HG03025 (cell line): ENCODE data around the gene PBLD.

ENCODE experiments used
- ATAC-seq: cut with Tn5 transposase; IDR thresholded peaks from one replicate; pipeline ENCODE4 v1.9.1; 2021; ENCODE audit warnings: mild to moderate bottlenecking, moderate library complexity; ENCODE audit not compliant: unreplicated experiment, low FRiP score

Gene PBLD

DNA sequence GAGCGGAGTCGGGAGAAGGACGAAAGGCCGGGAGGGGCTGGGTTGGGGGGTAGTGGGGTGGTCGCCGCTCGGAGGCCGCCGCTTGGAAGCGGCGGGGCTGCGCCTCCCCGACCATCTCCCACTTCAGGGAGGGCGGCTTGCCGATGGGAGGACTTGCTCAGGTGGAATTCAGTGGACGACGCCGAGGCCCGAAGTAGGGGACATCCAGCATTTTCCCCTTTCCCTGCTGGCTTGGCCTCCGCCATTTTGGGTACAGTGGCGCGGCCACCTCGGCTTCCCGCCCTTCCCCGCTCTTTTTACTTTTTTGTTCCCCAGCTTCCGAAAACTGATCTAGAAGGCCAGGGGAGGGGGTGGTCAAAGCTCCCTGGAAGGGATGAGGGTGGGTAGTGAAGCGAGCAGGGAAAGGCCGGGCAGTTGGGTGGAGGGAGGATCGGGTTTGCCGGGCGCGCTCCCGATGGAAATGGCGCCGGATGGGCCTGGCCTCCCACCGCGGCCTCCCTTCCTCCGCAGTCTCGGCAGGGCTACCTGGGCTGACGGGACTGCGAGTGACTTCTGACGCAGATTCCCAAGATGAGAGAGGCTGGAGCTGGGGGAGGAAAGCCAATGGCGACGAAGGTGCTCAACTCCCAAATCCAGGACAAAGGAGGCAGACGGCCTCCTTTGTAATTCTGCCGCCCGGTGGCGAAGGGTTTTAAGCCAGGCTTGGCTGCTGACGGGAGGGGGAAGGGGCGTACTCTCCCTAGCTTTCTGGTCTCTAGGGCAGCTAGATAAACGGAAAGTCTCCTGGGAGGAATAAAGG lies at the start of gene PBLD:
PBLD (minus strand) TSS at position 670 of the 799 bp plus-strand sequence. CDS start 26,084 bp downstream, outside the sequence.
- ATAC-seq: peak; percentile 24

DNA sequence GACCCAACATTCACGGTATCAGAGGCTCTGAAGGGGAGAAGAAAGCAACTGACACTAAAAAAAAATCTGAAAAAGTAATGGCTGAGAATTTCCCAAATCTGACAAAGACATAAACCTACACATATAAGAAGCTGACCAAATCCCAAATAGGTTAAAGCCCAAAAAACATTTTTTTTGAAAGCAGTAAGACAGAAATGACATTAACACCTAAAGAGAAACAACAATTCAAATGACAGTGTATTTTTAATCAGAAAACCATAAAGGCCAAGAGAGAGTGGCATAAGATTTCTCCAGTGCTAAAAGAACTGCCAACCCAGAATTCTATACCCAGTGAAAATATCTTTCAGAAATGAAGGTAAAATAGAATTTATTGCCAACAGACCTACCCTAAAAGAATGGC lies 38.9 kb upstream of the PBLD start:
- ATAC-seq: no peak

DNA sequence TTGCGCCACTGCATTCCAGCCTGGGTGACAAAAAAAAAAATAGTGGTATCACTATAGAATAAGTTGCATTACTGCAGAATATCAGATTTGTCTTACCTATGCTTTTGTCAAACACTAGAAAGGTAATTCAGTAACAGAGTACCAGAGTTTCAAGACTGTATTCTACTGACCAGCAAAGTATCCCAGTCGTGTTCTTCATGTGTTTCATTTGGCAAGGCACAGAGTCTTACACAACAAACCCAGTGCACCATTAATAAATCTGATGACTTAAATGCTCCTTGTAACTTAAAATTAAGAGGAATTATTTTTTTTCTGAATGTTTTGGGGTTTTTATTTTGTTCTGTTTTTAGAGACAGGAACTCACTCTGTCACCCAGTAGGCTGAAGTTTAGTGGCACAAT lies 34.4 kb upstream of the PBLD start:
- no peak for ATAC-seq

DNA sequence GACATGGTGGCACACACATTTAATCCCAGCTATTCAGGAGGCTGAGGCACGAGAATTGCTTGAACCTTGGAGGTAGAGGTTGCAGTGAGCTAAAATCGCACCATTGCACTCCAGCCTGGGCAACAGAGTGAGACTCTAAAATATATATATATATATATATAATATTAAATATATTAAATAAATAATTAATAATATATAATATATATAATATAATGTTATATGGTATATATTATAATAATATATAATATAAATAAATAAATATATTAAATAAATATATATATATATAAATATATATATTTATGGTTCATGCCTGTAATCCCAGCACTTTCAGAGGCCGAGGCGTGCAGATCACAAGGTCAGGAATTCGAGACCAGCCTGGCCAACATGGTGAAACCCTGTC lies 33.9 kb upstream of the PBLD start:
- no peak for ATAC-seq

DNA sequence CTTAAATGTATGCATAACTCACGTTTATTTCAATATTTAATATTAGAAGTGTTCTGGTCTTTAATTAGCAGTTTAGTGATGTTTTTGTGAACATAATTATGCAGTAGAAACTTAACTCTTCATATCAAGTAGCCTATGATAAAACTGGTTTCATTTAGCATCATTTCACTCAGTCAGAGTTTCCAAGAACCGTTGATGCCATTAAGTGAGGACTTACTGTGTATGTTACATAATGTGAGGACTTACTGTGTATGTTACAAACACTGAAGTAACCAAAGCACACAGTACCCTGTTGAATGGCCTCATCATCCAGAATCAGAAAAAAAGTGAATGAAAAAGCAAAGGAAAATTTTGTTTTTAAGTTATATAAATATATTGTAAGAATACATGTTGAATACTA lies 32.9 kb upstream of the PBLD start:
- no peak for ATAC-seq

DNA sequence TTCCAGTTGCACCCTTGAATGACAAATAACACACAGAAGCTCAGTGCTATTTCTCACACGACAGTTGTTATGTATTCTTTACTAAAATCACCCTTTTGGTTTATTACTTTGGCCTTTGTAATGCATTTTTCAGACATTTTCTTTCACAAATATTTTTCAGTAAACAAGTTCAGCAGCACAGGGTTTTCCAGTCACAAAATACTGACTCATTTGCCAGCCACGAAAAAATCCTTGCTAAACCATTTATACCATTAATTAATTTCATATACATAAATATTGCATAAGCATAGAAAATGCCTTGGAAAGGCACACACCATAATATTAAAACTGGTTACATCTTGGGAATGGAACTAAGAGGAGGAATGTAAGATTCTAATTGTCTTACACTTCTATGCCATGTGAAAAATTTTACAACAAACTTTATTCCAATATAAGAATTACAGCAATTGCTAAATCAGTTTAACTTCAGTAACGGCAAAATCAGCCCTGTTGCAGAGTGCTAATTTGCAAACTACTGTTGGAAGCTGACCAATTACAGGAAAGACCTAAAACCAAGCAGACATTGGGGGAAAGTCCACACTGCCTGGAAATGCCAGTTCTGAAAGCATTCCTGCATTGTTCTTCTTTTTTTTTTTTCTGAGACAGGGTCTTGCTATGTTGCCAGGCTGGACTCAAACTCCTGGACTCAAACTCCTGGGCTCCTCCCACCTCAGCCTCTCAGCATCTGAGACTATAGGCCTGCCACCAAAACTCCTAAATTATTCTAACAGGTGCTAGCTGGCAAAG lies 31.6 kb upstream of the PBLD start:
- ATAC-seq: no peak

DNA sequence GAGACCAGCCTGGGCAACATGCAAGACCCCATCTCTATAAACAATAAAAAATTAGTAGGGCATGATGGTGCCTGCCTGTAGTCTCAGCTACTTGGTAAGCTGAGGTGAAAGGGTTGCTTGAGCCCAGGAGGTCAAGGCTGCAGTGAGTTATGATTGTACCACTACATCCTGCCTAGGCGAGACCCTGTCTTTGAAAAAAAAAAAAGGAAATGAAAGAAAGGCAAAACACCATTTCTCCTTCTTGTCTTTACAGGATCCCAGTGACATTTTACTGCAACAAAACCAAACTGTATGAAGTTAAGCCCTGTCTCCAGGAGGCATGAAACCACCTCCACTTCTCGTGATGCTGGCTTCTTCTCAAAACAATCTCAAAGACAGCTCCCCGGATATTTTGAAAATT lies 29.9 kb upstream of the PBLD start:
- no peak for ATAC-seq

DNA sequence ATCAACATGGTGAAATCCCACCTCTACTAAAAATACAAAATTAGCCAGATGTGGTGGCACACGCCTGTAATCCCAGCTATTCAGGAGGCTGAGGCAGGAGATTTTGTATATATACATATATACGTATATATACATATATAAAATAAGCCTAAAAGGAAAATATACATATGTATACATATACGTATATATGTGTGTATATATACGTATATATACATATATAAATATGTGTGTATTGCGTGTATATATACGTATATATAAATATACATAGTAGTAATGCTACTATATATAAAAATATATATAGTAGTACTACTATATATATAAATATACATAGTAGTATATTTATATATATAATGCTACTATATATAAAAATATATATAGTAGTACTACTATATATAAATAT lies 26.5 kb upstream of the PBLD start:
- ATAC-seq: no peak

DNA sequence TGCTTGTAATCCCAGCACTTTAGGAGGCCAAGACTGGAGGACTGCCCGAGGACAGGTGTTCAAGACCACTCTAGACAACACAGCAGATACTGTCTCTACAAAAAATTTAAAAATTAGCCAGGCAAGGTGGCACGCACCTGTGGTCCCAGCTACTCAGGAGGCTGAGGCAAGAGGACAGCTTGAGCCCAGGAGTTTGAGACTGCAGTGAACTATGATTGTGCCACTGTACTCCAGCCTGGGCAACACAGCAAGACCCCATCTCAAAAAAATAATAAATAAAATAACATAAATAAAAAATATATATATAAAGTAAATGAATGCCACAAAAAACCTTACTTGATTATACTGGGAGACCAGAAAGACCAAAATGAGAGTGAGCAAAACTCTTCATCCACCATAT lies 20.8 kb upstream of the PBLD start:
- no peak for ATAC-seq

DNA sequence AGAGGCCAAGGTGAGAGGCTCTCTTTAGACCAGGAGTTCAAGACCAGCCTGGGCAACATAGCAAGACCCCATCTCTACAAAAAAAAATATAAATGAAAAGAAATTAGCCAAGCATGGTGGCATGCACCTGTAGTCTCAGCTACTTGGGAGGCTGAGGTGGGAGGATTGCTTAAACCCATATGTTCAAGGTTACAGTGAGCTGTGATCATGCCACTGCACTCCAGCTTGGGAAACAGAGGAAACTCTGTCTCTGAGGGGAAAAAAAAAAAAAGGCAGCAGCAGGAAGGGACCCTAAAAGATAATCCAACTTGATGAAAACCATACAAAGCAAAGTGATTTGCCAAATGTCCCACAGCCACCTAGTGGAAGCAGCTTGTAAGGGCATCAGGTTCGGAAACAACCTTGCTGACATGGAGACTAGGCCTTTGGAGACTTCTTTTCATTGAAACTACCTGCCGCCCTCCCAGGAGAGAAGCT lies 15.6 kb upstream of the PBLD start:
- ATAC-seq: no peak

DNA sequence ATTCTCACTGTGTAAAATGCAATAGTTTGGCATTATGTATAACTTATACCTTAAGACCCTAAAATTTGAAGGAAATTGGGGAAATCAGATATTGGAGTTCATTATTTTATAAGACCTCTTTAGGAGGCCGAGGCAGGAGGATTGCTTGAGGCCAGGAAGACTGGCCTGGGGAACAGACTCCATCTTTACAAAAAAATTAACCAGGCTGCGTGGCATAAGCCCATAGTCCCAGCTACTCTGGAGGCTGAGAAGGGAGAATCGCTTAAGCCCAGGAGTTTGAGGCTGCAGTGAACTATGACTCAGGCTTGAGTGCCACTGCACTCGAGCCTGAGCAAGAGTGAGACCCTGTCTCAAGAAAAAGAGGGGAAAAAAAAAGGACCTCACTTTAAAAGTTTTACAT lies 14.0 kb upstream of the PBLD start:
- no peak for ATAC-seq

DNA sequence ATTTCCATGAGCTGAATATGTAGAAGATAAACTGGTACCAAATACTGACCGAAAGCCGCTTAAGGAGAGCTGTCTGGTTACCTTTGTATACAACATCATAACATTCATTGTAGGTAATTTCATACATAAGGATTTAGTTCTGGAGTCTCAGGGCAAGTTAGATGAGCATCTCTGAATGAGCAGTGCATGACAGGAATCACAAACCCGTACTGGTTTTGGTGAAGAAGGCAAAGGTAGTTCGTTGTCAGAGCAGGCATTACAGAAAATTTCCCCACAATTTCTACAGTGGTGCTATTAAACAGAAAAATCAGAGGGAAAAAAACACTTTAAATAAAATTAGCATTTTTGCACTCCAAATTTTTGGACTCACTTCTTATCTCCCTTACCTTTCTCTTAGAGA lies 12.9 kb upstream of the PBLD start:
- no peak for ATAC-seq

DNA sequence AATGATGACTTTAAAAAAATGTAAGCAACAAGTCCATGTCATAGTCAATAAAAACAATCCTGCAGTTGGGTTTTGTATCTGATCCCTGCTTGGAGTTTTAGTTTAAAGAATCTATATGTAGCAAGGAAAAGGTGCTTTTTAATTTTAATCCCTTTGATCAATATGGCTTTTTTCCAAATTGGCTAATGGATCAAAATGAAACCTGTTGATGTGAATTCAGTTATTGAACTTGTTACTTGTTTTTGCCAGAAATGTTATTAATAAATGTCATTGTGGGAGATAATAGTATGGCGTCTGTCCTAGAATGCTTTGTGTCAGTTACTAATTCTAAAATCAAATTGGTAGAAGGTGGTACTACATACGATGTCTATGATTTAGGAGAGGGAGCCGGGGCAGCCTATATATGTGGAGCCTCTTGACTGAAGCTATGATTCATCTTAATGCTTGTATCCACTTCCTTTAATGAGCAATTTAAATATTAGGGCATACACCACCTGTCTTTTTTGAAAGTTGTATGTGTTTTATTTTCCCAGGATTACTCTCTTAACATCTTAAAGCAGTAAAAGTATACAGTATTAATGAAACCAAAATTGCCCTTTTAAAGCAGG lies 10.3 kb upstream of the PBLD start:
- ATAC-seq: no peak

DNA sequence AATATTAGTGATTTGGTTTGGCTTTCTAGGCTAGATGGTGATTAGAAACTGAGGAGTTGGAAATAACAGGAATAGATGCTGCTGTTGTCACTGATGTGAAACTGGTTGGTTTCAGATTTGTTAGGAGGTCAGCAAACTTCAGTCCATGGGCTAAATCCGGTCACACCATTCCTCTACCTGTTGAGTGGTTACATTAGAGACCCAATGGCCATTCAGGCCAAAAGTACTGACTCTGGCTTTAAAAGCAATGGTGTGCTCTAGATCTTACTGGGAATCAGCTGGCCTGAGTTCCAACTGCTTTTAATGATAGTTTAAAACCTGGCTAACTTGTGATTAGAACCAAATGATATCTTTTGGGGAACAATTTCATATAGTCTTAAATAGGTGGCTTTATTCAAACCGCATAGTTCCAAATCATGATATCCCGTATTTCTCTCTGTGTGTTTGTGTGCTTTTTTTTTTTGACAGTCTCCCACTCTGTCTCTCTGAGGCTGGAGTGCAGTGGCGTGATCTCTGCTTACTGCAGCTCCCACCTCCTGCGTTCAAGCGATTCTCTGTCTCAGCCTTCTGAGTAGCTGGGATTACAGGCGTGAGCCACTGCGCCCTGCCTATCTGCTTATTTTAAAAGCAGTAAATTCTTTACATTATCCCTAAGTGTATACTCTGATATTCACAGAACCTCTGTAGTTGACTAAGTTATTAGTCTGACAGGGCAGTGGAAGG lies 7.8 kb upstream of the PBLD start:
- ATAC-seq: no peak

DNA sequence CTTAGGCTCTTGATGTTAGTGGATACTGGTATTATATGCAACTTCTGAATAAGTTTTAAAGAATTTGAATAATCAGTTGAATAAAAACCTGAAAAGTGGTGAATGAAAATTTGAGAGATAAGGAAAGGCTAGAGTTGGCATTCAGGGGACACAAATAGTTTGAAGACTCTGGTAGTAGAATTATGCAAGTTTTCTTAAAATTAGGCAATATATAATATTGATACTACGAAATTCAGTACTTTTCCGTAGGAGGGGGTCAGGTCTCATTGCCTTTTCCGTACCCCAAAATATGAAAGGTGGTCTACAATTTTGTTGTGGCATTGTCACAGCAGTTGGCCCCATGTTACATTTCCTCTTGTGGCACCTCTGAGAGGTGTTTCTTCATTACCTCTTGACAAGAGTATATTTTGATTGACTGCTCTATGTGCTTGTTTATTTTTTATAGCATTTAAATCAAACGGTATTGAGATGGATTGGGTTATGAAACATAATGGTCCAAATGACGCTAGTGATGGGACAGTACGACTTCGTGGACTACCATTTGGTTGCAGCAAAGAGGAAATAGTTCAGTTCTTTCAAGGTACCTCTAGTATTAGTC lies 4.1 kb upstream of the PBLD start:
- ATAC-seq: no peak

DNA sequence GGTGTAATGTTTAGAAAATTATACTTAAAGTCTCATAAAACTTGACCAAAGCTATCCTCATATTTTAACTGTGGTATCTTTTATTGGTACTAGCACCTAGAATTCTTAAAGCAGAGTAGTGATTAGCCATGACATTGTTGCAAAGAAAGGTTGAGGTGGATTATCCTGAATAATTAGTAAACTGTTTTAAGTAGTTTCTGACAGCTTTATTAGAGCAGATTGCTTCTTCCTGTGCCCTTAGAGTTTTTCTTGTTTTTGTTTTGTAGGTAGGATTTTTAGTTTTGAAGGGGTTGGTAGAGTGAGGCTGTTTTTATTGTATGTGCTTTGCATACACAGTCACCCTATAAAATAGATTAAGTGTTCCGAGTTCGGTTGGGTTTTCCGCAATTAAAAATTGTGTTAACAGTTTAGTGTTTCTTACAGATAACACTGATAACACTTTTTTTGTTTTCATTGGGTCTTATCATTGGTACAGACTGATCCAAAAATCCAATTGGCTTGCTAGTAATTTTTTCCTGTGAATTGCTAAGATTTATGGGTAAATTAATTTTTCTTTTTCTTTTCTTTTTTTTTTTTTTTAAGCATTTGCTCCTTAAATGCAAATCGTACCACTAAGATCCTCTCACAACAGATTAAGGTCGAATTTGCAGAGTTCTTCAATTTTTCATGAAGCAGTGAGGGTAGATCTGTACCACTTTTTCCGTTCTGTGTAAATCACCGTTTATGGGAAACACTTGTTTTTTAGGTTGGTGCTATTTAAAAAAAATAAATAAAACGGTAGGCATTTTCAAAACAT lies 2.1 kb upstream of the PBLD start:
- ATAC-seq: no peak

DNA sequence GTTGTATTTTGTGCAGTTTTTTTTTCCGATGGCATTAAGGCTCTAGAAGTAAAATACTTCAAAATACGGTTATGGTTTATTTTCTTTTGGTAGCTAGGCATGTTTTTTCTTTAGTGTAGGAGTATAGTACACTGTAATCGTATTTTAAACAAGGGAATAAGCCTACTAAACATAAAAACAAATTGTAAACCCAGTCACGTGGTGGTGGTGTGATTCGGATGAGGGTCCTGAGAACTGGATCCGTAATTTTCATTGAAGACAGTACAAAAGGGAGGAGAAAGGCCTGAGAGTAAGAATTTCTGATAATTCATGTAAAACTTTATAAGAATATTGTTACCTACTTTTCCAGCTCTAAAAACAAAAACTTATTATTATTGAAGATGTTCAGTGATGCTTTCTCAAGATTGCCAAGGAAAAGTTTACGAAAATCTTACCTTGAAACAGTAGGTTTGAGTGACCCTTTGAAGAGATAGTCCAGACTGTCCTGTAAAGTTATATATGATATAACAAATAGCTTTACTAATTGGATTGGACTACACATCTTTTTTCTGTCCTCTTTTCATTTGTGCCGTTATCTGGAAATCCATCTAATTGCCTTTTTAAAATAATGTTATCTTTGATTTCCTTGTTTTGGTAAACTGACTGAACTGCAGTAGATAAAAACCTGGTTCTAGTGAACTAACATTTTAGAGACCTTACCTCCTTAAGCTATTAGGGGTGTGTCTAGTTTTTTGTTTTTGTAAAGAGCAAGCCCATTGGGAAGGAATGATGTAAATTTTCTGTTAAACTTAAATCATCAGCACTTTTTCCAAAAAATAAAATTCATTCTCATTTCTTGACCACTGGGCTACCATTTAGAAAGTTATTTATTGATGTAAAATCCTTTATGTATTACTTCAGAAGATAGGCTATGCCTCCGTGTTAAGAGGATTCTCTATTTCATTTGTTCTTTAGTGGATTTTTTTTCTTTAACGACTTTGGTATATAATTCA lies 1.0 kb upstream of the PBLD start:
- ATAC-seq: no peak

DNA sequence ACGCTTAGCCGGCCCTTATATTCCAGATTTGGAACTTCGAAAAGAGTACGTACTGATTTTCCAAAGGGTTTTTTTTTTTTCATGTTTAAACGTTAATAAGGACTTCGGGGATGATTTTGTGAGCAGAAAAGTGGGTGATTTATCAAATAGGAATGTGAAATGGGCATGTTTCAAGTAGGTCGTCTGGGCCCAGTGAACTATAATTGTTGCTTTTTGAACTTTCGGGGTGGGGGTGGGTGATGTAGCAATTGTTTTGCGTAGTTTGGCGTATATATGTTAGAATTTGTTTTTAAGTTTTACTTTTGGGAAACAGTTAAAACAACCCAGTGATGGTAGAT lies 299 bp upstream of the PBLD start:
- no peak for ATAC-seq
